Endothelial cell (in vitro differentiated cells): ENCODE data around the gene ZBTB8A. TPM values are rescaled to one million over a fixed set of nuclear protein-coding genes. Genes with fewer than 3 reads are reported as not detected.
A peak's percentile ranks its signal among the peaks of the same experiment; 100 is the strongest.

Source experiments
- DNase-seq: peaks from one replicate; pipeline ENCODE4 v3.0.0; 2021; ENCODE audit warnings: low spot score
- H3K27ac Mint-ChIP-seq: one replicate; pipeline ENCODE4 v1.8.0; 2021; ENCODE audit warnings: mixed read lengths, inconsistent platforms; ENCODE audit not compliant: unreplicated experiment
- H3K27me3 Mint-ChIP-seq: one replicate; pipeline ENCODE4 v1.8.0; 2021; ENCODE audit warnings: mild to moderate bottlenecking, moderate library complexity, mixed read lengths, inconsistent platforms; ENCODE audit not compliant: unreplicated experiment
- H3K36me3 Mint-ChIP-seq: one replicate; pipeline ENCODE4 v1.8.0; 2021; ENCODE audit warnings: mild to moderate bottlenecking, low read depth, mixed read lengths, inconsistent platforms; ENCODE audit not compliant: unreplicated experiment
- H3K4me1 Mint-ChIP-seq: one replicate; pipeline ENCODE4 v1.8.0; 2021; ENCODE audit warnings: mild to moderate bottlenecking, mixed read lengths, inconsistent platforms; ENCODE audit not compliant: unreplicated experiment
- H3K4me3 Mint-ChIP-seq: one replicate; pipeline ENCODE4 v1.8.0; 2021; ENCODE audit warnings: mild to moderate bottlenecking, mixed read lengths, inconsistent platforms; ENCODE audit not compliant: unreplicated experiment
- H3K9me3 Mint-ChIP-seq: one replicate; pipeline ENCODE4 v1.8.0; 2021; ENCODE audit warnings: mixed read lengths, inconsistent platforms; ENCODE audit not compliant: unreplicated experiment
- total RNA-seq: library from RNA; stranded (reverse); fragmentation: NEBNext Ultra II Directional; extraction: Animal tissue kit (Norgen Biotek cat#: 25700); gene quantifications from one replicate; pipeline ENCODE4 v1.2.1, GENCODE V29; 2021; ENCODE audit not compliant: unreplicated experiment
- TF ChIP-seq, protein P1 (sequence below): fragments of 200-600 bp; sonication (generic); IDR thresholded peaks from one replicate; pipeline ENCODE4 v1.5.0; 2021; ENCODE audit warnings: antibody characterized with exemption; ENCODE audit not compliant: unreplicated experiment

Gene ZBTB8A
- total RNA-seq, 1 donor from 2014 or later, result 17.4 TPM

DNA sequence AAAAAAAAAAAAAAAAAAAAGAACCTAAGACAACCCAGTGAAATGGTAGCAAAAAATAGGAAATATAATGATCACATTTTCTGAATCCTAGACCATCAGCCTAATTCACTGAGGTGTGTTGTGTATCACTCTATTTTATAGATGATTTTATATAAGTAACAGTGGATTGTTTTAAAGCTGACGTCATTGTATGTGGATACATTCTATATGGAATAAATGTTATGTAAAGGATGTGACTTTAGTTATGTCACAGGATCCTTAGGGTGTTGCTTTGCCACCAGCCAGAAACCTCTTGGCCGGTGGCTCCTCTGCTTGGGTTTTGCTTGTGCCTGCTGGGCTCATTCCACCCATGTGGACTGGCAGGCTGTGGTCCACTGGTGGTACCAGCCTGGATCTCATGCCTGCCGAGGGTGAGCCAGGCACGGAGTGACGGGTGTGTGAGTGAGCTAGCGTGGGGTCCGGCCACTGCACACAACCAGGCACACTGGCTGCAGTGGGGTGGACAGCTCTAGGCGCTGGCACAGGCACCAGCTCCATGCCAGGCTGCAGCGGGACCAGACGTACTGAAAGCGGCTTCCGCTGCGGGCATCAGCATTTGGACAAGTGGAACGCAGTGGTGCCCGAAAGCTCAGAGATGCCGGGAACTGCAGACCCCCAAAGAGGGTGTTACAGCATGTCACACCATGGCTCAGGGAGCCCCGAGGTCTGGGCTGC, 66.6 kb downstream of the ZBTB8A start:
- H3K36me3 Mint-ChIP-seq, result no peaks in the 10 kb centered on the region
- H3K27me3 Mint-ChIP-seq, result no peaks in the 10 kb centered on the region
- no peak overlapping the region for H3K4me3 Mint-ChIP-seq
- no peaks in the 10 kb centered on the region for H3K4me1 Mint-ChIP-seq
- H3K9me3 Mint-ChIP-seq, result no peaks in the 10 kb centered on the region
- H3K27ac Mint-ChIP-seq, result no peak overlapping the region
- no peak for DNase-seq
- TF ChIP-seq, protein P1, sequence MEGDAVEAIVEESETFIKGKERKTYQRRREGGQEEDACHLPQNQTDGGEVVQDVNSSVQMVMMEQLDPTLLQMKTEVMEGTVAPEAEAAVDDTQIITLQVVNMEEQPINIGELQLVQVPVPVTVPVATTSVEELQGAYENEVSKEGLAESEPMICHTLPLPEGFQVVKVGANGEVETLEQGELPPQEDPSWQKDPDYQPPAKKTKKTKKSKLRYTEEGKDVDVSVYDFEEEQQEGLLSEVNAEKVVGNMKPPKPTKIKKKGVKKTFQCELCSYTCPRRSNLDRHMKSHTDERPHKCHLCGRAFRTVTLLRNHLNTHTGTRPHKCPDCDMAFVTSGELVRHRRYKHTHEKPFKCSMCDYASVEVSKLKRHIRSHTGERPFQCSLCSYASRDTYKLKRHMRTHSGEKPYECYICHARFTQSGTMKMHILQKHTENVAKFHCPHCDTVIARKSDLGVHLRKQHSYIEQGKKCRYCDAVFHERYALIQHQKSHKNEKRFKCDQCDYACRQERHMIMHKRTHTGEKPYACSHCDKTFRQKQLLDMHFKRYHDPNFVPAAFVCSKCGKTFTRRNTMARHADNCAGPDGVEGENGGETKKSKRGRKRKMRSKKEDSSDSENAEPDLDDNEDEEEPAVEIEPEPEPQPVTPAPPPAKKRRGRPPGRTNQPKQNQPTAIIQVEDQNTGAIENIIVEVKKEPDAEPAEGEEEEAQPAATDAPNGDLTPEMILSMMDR, result no peak

DNA sequence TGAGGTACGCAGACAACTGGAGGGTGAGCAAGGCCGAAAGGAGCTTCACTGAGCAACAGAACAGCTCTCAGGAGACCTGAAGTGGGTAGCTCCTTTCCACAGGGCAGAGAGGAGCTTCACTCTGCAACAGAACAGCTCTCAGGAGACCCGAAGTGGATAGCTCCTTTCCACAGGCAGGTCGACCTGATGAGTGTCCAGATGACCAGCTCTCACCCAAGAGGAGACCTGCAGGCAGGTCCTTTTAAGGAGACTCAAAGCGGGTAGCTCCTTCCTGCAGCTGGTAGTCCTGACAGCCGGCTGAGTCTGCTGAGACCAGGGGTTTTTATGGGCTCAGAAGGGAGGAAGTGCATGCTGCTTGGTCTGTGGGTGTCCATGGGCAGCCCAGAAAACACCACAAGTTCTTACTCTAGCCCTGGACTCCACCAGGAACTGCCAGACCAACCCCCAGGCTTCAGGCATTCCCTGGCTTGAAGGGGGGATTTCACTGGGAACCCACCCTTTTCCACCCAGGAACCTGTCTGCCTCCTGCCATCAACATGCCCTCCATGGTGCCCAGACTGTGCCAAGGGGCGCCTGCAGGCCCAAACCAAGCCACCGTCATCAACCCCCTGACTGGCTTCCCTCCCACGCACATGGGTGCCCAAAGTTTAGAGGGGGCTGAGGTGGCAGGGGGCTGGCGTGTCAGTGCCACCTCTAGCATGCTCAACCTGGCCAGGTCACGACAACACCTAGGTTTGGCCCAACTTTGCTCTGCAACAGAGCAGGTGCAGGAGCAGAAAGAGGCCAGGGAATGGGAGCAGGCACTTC, 67.5 kb downstream of the ZBTB8A start:
- DNase-seq, result no peak
- TF ChIP-seq, protein P1, result no peak
- H3K4me1 Mint-ChIP-seq, result no peaks in the 10 kb centered on the region
- H3K27me3 Mint-ChIP-seq, result no peaks in the 10 kb centered on the region
- no peak overlapping the region for H3K4me3 Mint-ChIP-seq
- H3K9me3 Mint-ChIP-seq, result no peaks in the 10 kb centered on the region
- H3K36me3 Mint-ChIP-seq, result no peaks in the 10 kb centered on the region
- H3K27ac Mint-ChIP-seq, result no peak overlapping the region

DNA sequence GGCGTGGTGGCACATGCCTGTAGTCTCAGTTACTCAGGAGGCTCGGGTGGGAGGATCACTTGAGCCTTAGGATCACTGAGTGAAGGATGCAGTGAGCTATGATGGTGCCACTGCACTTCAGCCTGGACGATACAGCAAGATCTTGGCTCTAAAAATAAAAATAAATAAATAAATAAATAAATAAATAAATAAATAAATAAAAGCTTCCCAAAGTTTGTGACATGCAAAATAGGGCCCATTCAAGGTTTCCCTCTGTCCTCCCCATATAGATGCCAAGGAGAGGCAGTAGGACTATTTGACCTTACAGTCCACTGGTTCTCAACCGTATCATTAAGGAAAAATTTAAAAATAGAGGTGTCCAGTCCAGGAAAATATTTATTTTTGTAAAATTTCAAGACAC, 70.0 kb downstream of the ZBTB8A start:
- TF ChIP-seq, protein P1, result no peak
- H3K4me1 Mint-ChIP-seq, result peaks cover 5% of the 10 kb centered on the region
- no peak overlapping the region for H3K4me3 Mint-ChIP-seq
- H3K27ac Mint-ChIP-seq, result no peak overlapping the region
- no peak for DNase-seq
- H3K27me3 Mint-ChIP-seq, result peaks cover 4% of the 10 kb centered on the region
- H3K36me3 Mint-ChIP-seq, result no peaks in the 10 kb centered on the region
- H3K9me3 Mint-ChIP-seq, result no peaks in the 10 kb centered on the region

DNA sequence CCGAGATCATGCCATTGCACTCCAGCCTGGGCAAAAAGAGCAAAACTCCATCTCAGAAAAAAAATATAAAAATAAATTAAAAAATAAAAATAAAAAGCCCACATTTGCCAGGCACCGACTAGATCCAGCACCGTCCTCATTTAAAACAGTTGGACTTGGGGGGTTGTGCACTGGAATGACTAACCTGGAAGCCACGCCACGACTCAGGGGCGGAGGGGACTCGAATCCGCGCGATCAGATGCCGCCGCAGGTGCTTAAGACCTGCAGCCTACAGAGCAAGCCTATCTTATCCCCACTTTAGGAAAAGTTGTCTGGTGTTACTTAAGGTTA, 72.6 kb downstream of the ZBTB8A start:
- Mint-ChIP-seq H3K27me3 (peaks cover 4% of the 10 kb centered on the region), H3K4me3 (peak overlapping the region; percentile 59), H3K36me3 (no peaks in the 10 kb centered on the region), H3K4me1 (peaks cover 5% of the 10 kb centered on the region), H3K9me3 (no peaks in the 10 kb centered on the region), H3K27ac (no peak overlapping the region)
- no peak for DNase-seq
- TF ChIP-seq, protein P1, result no peak
